ENCODE results near the gene ARRDC3.
"Not testable (repeated sequence)": the region's sequence is repeated elsewhere in the genome, so short reads cannot be mapped to it uniquely, and the experiment has no call there.

DNA sequence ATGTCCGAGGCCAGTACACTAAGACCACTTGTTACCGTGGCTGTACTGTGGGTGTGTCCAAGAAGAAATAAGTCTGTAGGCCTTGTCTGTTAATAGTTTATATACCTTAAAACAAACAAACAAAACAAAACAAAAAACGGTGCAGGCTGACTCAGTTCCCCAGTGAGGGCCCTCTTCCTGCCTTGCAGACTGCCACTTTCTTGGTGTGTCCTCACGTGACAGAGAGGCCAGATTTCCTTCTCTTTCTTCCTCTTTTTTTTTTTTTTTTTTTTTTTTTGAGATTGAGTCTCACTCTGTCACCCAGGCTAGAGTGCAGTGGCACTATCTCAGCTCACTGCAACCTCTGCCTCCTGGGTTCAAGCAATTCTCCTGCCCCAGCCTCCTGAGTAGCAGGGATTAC is 28.2 kb downstream of the ARRDC3 start:
- TF ChIP-seq CTCF, POLR2A (IDR thresholded peaks at IDR 0.05): not testable (repeated sequence)

Data from heart left ventricle (tissue), 13 donors.